NCI-H526 treated with DMSO at 0.1 percent for 48 hours (cell line): ENCODE results near the gene VGLL2.

ENCODE experiments used
- DNase-seq: peaks from one replicate; lab custom pipeline; 2025; lab: John Stamatoyannopoulos, UW

Gene VGLL2

DNA sequence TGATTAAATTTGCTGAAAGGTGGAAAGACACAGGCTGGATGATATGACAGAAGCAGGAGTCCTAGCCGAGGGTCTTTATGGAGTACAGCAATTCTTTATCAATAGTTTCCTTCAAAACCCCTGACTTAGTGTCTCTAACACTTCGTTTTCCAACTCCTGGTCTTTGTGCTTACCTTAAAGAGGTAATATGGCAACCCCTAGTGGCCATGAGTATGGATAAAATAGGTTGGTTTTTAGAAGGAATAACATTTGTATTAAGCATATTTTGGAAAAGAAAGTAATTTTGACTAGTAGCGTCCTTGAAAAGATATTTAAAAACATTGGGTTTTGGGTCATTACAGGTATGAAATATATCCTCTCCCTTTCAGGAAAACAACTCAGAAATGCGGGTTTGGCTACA, 51.9 kb downstream of the VGLL2 start:
- peak; percentile 17 for DNase-seq
